SK-N-SH (cell line): Measurements from ENCODE around the gene MAG. TPM values are rescaled to one million over a fixed set of nuclear protein-coding genes. Genes with fewer than 3 reads are reported as not detected.

Experiments used
- CTCF ChIA-PET: fragments of 300-600, 350-600 bp; formaldehyde crosslinking; extraction: SDS; loops from one replicate; lab custom pipeline; 2021; lab: Yijun Ruan, JAX
- POLR2A ChIA-PET: fragments of 350-600 bp; sonication (Branson Sonifier 250); formaldehyde crosslinking; extraction: SDS; loops from one replicate; lab custom pipeline; 2020; ENCODE audit warnings: antibody characterized with exemption, inconsistent platforms; lab: Yijun Ruan, JAX
- DNase-seq: peaks from one replicate; pipeline ENCODE4 v3.0.0; 2012
- H2AFZ ChIP-seq: fragments of 200-600 bp; sonication (generic); 2 replicates; pipeline ENCODE4 v1.8.1; 2016; ENCODE audit warnings: antibody characterized with exemption, mild to moderate bottlenecking, low read depth
- H3F3A ChIP-seq: fragments of 200-600 bp; sonication (generic); replicated peaks from 2 replicates; pipeline ENCODE3; 2016; ENCODE audit warnings: antibody characterized with exemption, mild to moderate bottlenecking; ENCODE audit not compliant: insufficient read depth
- H3K27ac ChIP-seq, 2 experiments: fragments of 200-500 bp in 1 of 2; fragments of 200-600 bp in 1 of 2; sonication (Bioruptor generic) in 1 of 2; sonication (generic), shearing (Covaris generic) in 1 of 2; 2 replicates each; pipeline versions ENCODE4 v1.5.1 to v1.6.1; 2014 to 2016; ENCODE audit warnings: low read depth in 2 of 2, inconsistent platforms in 1 of 2, low read length in 1 of 2, mild to moderate bottlenecking in 1 of 2, mixed read lengths in 1 of 2
- H3K27me3 ChIP-seq: fragments of 200-600 bp; sonication (generic), shearing (Covaris generic); 2 replicates; pipeline ENCODE4 v1.6.1; 2016; ENCODE audit warnings: mixed run types; ENCODE audit not compliant: insufficient read depth
- H3K36me3 ChIP-seq, 2 experiments: fragments of 200-500 bp in 1 of 2; fragments of 200-600 bp in 1 of 2; sonication (Bioruptor generic) in 1 of 2; sonication (generic) in 1 of 2; replicated peaks in 1 of 2; 2 replicates each; pipeline versions ENCODE3 to v1.5.1; 2014 to 2016; ENCODE audit warnings: low read length in 1 of 2, mild to moderate bottlenecking in 1 of 2; ENCODE audit not compliant: insufficient read depth in 2 of 2, control insufficient read depth in 1 of 2
- H3K4me1 ChIP-seq, 2 experiments: fragments of 200-500 bp in 1 of 2; fragments of 200-600 bp in 1 of 2; sonication (Bioruptor generic) in 1 of 2; sonication (generic), shearing (Covaris generic) in 1 of 2; 2 replicates each; pipeline versions ENCODE4 v1.5.1 to v1.6.1; 2014 to 2016; ENCODE audit warnings: low read depth in 1 of 2, low read length in 1 of 2, mixed run types in 1 of 2; ENCODE audit not compliant: insufficient read depth in 2 of 2, control insufficient read depth in 1 of 2
- H3K4me2 ChIP-seq: fragments of 200-600 bp; sonication (generic), shearing (Covaris generic); 2 replicates; pipeline ENCODE4 v1.6.1; 2017; ENCODE audit warnings: mixed run types
- H3K4me3 ChIP-seq, 2 experiments: fragments of 200-500 bp in 1 of 2; fragments of 200-600 bp in 1 of 2; sonication (Bioruptor generic) in 1 of 2; sonication (generic), shearing (Covaris generic) in 1 of 2; 2 replicates each; pipeline versions ENCODE4 v1.5.1 to v1.8.1; 2014 to 2016; ENCODE audit warnings: low read depth in 2 of 2, inconsistent platforms in 1 of 2, low read length in 1 of 2, mild to moderate bottlenecking in 1 of 2, mixed read lengths in 1 of 2, moderate library complexity in 1 of 2
- H3K79me2 ChIP-seq: fragments of 200-600 bp; sonication (generic); 2 replicates; pipeline ENCODE4 v1.8.1; 2017; ENCODE audit warnings: mild to moderate bottlenecking; ENCODE audit not compliant: insufficient read depth
- H3K9ac ChIP-seq: fragments of 200-600 bp; sonication (generic); 2 replicates; pipeline ENCODE4 v1.6.1; 2017; ENCODE audit warnings: mixed run types
- H3K9me2 ChIP-seq: fragments of 200-600 bp; sonication (generic); 2 replicates; pipeline ENCODE4 v1.6.1; 2017; ENCODE audit warnings: mixed run types
- H3K9me3 ChIP-seq: fragments of 200-600 bp; sonication (generic); 2 replicates; pipeline ENCODE4 v1.6.1; 2017; ENCODE audit warnings: mixed run types, mild to moderate bottlenecking, moderate library complexity
- H4K20me1 ChIP-seq: fragments of 200-600 bp; sonication (generic); 2 replicates; pipeline ENCODE4 v1.6.1; 2017; ENCODE audit warnings: mild to moderate bottlenecking, mixed run types; ENCODE audit not compliant: insufficient read depth
- CHD2 ChIP-seq: fragments of 150-350 bp; IDR thresholded peaks from 2 replicates; pipeline ENCODE4 v1.6.1; 2018; ENCODE audit warnings: low read length; ENCODE audit not compliant: partially characterized antibody
- ELF1 ChIP-seq: IDR thresholded peaks from 2 replicates; pipeline ENCODE4 v1.4.0; 2012
- EZH2phosphoT487 ChIP-seq: fragments of 200-600 bp; sonication (generic); IDR thresholded peaks from 2 replicates; pipeline ENCODE4 v1.6.1; 2017; ENCODE audit warnings: low read depth, mixed run types, mild to moderate bottlenecking, antibody characterized with exemption, moderate library complexity, borderline replicate concordance
- GABPA ChIP-seq: IDR thresholded peaks from 2 replicates; pipeline ENCODE4 v1.4.0; 2012; ENCODE audit warnings: low read depth, mild to moderate bottlenecking
- GATA2 ChIP-seq: sonication (generic); formaldehyde crosslinking; IDR thresholded peaks from 2 replicates; pipeline ENCODE4 v1.5.0; 2020; ENCODE audit warnings: mild to moderate bottlenecking, missing genetic modification reagents
- JUND ChIP-seq: IDR thresholded peaks from 2 replicates; pipeline ENCODE4 v1.4.0; 2012
- MEF2A ChIP-seq: IDR thresholded peaks from 2 replicates; pipeline ENCODE4 v1.4.0; 2012; ENCODE audit warnings: low read depth, borderline replicate concordance
- NRF1 ChIP-seq: IDR thresholded peaks from 2 replicates; pipeline ENCODE4 v1.6.1; 2012; ENCODE audit warnings: low read depth, mild to moderate bottlenecking, low read length
- RCOR1 ChIP-seq: fragments of 150-350 bp; IDR thresholded peaks from 2 replicates; pipeline ENCODE4 v1.6.1; 2017; ENCODE audit warnings: antibody characterized with exemption, low read length
- SMC3 ChIP-seq: IDR thresholded peaks from 2 replicates; pipeline ENCODE4 v1.6.1; 2012; ENCODE audit warnings: low read depth, low read length, improper control_type of control experiment
- TAF1 ChIP-seq: IDR thresholded peaks from 2 replicates; pipeline ENCODE4 v1.6.1; 2012; ENCODE audit warnings: low read depth, mild to moderate bottlenecking, low read length, moderate library complexity, borderline replicate concordance
- TEAD4 ChIP-seq: IDR thresholded peaks from 2 replicates; pipeline ENCODE4 v1.4.0; 2012; ENCODE audit warnings: mild to moderate bottlenecking, borderline replicate concordance; ENCODE audit not compliant: insufficient read depth
- WGBS: methylation state at CpG from one replicate; pipeline ENCODE4 v1.1.6; 2017; ENCODE audit warnings: low lambda C conversion rate; 5-methylcytosine and 5-hydroxymethylcytosine counted together
- polyA plus RNA-seq, 3 experiments: library from polyadenylated mRNA; depleted of rRNA; stranded (reverse); fragments of >200 nt; gene quantifications; 2 replicates each; pipeline ENCODE4 v1.2.3, GENCODE V29; 2012
- TF ChIP-seq, protein P1 (sequence below): fragments of 200-600 bp; sonication (generic); IDR thresholded peaks from 2 replicates; pipeline ENCODE4 v1.6.1; 2017; ENCODE audit warnings: antibody characterized with exemption, mild to moderate bottlenecking, moderate library complexity
- TF ChIP-seq, protein P2 (sequence below): IDR thresholded peaks from 2 replicates; pipeline ENCODE4 v1.4.0; 2012; ENCODE audit warnings: low read depth, borderline replicate concordance
- TF ChIP-seq, protein P3 (sequence below): IDR thresholded peaks from 2 replicates; pipeline ENCODE4 v1.6.1; 2012; ENCODE audit warnings: mild to moderate bottlenecking, low read depth, low read length, moderate library complexity

The MAG gene
- polyA plus RNA-seq, 1 of the 3 experiments (the other 2 are of a cell fraction) = not detected

DNA sequence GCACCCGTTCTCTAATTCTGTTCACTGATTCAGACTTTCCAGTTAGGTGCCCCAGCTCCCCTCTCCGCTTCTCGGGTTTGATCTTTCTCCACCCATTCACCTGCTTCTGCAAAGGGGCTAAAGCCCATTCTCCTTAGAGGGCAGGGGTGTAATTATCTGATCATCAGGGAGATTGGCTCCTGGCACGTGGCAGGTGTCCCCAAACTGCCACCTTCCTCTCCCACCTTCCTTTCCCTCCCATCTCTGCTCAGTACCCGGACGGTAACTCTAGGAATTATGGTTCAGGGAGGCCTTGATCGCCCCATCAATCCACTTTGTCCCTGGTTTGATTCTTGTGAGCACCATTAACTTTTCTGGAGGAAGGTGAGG is 56.0 kb downstream of the MAG start:
- POLR2A ChIA-PET = no interaction called here
- H3K9me2 ChIP-seq = no peaks in the 10 kb centered on the region
- H3K27me3 ChIP-seq = peaks cover 87% of the 10 kb centered on the region
- no peak overlapping the region for H3K4me3 ChIP-seq
- no peak overlapping the region for H3K9ac ChIP-seq
- no peaks in the 10 kb centered on the region for H3K4me1 ChIP-seq
- no peak for DNase-seq
- no peaks in the 10 kb centered on the region for H3K36me3 ChIP-seq
- H3K27ac ChIP-seq = no peak overlapping the region
- H3F3A ChIP-seq = no peaks in the 10 kb centered on the region
- 29% methylated on average over 7 of the region's 7 CpGs for WGBS
- H4K20me1 ChIP-seq = no peaks in the 10 kb centered on the region
- no peaks in the 10 kb centered on the region for H3K9me3 ChIP-seq
- CTCF ChIA-PET = interaction anchor here (1.7 to 3.3 kb wide), 2 partner anchors 144 to 147 kb away, joined by 3 to 16 read pairs; no protein-coding TSS in a partner anchor
- H3K79me2 ChIP-seq = no peaks in the 10 kb centered on the region
- no peak overlapping the region for H2AFZ ChIP-seq
- H3K4me2 ChIP-seq = no peak overlapping the region
- TF ChIP-seq GABPA (no peak), ELF1 (no peak), TEAD4 (no peak), SMC3 (no peak), GATA2 (CRISPR knock-in tag) (no peak), MEF2A (no peak), EZH2phosphoT487 (no peak), TAF1 (no peak)
- TF ChIP-seq, protein P1, sequence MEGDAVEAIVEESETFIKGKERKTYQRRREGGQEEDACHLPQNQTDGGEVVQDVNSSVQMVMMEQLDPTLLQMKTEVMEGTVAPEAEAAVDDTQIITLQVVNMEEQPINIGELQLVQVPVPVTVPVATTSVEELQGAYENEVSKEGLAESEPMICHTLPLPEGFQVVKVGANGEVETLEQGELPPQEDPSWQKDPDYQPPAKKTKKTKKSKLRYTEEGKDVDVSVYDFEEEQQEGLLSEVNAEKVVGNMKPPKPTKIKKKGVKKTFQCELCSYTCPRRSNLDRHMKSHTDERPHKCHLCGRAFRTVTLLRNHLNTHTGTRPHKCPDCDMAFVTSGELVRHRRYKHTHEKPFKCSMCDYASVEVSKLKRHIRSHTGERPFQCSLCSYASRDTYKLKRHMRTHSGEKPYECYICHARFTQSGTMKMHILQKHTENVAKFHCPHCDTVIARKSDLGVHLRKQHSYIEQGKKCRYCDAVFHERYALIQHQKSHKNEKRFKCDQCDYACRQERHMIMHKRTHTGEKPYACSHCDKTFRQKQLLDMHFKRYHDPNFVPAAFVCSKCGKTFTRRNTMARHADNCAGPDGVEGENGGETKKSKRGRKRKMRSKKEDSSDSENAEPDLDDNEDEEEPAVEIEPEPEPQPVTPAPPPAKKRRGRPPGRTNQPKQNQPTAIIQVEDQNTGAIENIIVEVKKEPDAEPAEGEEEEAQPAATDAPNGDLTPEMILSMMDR = no peak
- TF ChIP-seq, protein P2, sequence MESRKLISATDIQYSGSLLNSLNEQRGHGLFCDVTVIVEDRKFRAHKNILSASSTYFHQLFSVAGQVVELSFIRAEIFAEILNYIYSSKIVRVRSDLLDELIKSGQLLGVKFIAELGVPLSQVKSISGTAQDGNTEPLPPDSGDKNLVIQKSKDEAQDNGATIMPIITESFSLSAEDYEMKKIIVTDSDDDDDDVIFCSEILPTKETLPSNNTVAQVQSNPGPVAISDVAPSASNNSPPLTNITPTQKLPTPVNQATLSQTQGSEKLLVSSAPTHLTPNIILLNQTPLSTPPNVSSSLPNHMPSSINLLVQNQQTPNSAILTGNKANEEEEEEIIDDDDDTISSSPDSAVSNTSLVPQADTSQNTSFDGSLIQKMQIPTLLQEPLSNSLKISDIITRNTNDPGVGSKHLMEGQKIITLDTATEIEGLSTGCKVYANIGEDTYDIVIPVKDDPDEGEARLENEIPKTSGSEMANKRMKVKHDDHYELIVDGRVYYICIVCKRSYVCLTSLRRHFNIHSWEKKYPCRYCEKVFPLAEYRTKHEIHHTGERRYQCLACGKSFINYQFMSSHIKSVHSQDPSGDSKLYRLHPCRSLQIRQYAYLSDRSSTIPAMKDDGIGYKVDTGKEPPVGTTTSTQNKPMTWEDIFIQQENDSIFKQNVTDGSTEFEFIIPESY = no peak

DNA sequence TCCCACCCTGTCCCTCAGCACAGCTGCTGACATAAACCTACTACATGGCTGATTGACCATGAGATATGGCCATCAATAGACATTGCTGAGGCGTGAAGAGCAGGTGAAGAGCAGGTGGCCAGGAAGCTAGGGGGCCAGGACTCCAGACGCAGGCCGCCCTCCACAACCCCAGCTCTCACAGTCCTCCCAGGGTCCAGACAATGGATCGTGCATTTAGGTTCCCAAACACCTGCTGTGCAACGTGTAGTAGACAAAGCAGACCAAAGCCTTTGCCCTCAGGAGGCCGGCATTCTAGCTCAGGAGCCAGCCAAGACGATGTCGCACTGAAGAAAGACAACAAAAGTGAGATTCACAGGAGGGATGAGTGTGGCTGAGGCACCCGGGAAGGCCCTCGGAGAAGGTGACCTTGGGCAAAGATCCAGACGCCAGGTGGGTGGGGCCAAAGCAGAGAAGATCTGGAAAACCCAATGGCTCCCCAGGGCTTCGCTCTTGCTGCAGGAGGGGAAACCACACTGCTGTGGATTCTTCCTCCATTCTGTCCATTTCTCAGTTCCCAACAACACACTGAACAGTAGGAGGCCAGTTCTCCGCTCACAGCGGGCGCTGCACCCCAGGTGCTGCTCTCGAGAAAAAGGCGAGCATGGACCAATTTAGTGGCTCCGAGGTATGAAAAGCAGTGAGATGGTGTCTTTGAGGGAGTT is 57.1 kb downstream of the MAG start:
- TF ChIP-seq CHD2 = no peak
- no peak for TF ChIP-seq EZH2phosphoT487
- no peak for TF ChIP-seq NRF1
- no peak for TF ChIP-seq RCOR1
- TF ChIP-seq GATA2 (CRISPR knock-in tag) = no peak
- no peak for TF ChIP-seq JUND
- TF ChIP-seq, protein P3, sequence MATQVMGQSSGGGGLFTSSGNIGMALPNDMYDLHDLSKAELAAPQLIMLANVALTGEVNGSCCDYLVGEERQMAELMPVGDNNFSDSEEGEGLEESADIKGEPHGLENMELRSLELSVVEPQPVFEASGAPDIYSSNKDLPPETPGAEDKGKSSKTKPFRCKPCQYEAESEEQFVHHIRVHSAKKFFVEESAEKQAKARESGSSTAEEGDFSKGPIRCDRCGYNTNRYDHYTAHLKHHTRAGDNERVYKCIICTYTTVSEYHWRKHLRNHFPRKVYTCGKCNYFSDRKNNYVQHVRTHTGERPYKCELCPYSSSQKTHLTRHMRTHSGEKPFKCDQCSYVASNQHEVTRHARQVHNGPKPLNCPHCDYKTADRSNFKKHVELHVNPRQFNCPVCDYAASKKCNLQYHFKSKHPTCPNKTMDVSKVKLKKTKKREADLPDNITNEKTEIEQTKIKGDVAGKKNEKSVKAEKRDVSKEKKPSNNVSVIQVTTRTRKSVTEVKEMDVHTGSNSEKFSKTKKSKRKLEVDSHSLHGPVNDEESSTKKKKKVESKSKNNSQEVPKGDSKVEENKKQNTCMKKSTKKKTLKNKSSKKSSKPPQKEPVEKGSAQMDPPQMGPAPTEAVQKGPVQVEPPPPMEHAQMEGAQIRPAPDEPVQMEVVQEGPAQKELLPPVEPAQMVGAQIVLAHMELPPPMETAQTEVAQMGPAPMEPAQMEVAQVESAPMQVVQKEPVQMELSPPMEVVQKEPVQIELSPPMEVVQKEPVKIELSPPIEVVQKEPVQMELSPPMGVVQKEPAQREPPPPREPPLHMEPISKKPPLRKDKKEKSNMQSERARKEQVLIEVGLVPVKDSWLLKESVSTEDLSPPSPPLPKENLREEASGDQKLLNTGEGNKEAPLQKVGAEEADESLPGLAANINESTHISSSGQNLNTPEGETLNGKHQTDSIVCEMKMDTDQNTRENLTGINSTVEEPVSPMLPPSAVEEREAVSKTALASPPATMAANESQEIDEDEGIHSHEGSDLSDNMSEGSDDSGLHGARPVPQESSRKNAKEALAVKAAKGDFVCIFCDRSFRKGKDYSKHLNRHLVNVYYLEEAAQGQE = no peak
- WGBS = 20% methylated on average over 17 of the region's 18 CpGs

More for the DNA sequence above, 57.1 kb downstream of the MAG start:
- no peak overlapping the region for H3K4me3 ChIP-seq
- H3K36me3 ChIP-seq = no peaks in the 10 kb centered on the region
- no peak overlapping the region for H3K9ac ChIP-seq
- H3K27me3 ChIP-seq = peaks cover 83% of the 10 kb centered on the region
- H3K4me1 ChIP-seq = no peaks in the 10 kb centered on the region
- H3K27ac ChIP-seq = no peak overlapping the region
- H3K4me2 ChIP-seq = no peak overlapping the region
- H3K9me2 ChIP-seq = no peaks in the 10 kb centered on the region
- CTCF ChIA-PET = interaction anchor here (1.0 to 3.3 kb wide), 6 partner anchors 36 to 161 kb away, joined by 3 to 16 read pairs (median 3); no protein-coding TSS in a partner anchor
- no peaks in the 10 kb centered on the region for H4K20me1 ChIP-seq
- H3K9me3 ChIP-seq = no peaks in the 10 kb centered on the region
- H3K79me2 ChIP-seq = no peaks in the 10 kb centered on the region
- no peaks in the 10 kb centered on the region for H3F3A ChIP-seq
- POLR2A ChIA-PET = no interaction called here
- no peak for DNase-seq
- H2AFZ ChIP-seq = no peak overlapping the region
